Effector CD8-positive, alpha-beta T cell (primary cell): ENCODE results near the gene RMRP.

Source experiments
- DNase-seq: peaks from one replicate; lab custom pipeline; 2025; lab: John Stamatoyannopoulos, UW

Gene RMRP

GRCh38 chr9:35609820-35610163 is 48.0 kb downstream of the RMRP start:
- no peak for DNase-seq

- DNase-seq, result no peak
Measured at GRCh38 chr9:35609001-35609819, 48.6 kb downstream of the RMRP start.

GRCh38 chr9:35608221-35608620 is 49.6 kb downstream of the RMRP start:
- no peak for DNase-seq
